Progenitor cell of endocrine pancreas (in vitro differentiated cells): ENCODE measurements around the gene ADAMTS16. TPM values are rescaled to one million over a fixed set of nuclear protein-coding genes. Genes with fewer than 3 reads are reported as not detected.

ENCODE experiments used
- DNase-seq: peaks from one replicate; pipeline ENCODE4 v3.0.0; 2021; ENCODE audit warnings: low spot score; ENCODE audit not compliant: unreplicated experiment
- H3K27ac Mint-ChIP-seq: 2 replicates; pipeline ENCODE4 v1.8.0; 2021; ENCODE audit warnings: mild to moderate bottlenecking, moderate library complexity, mixed read lengths
- H3K27me3 Mint-ChIP-seq: 2 replicates; pipeline ENCODE4 v1.8.0; 2021; ENCODE audit warnings: mixed read lengths
- H3K36me3 Mint-ChIP-seq: 2 replicates; pipeline ENCODE4 v1.8.0; 2022; ENCODE audit warnings: mixed read lengths; ENCODE audit not compliant: insufficient read depth
- H3K4me1 Mint-ChIP-seq: 2 replicates; pipeline ENCODE4 v1.8.0; 2021; ENCODE audit warnings: low read depth, mixed read lengths
- H3K4me3 Mint-ChIP-seq: 2 replicates; pipeline ENCODE4 v1.8.0; 2021; ENCODE audit warnings: low read depth, mild to moderate bottlenecking, moderate library complexity, mixed read lengths
- H3K9me3 Mint-ChIP-seq: 2 replicates; pipeline ENCODE4 v1.8.0; 2021; ENCODE audit warnings: low read depth, mixed read lengths
- CTCF ChIP-seq: fragments of 200-600 bp; sonication (generic); IDR thresholded peaks from one replicate; pipeline ENCODE4 v1.5.0; 2021; ENCODE audit warnings: antibody characterized with exemption, mild to moderate bottlenecking; ENCODE audit not compliant: unreplicated experiment
- total RNA-seq: library from RNA; stranded (reverse); gene quantifications from 2 replicates; pipeline ENCODE4 v1.2.1, GENCODE V29; 2021

Gene ADAMTS16
- total RNA-seq, 1 donor from 2014 or later = 40.7 TPM

GRCh38 chr5:5239191-5239590, 99.1 kb downstream of the ADAMTS16 start:
- no peak overlapping the region for H3K27ac Mint-ChIP-seq
- H3K4me1 Mint-ChIP-seq = peaks cover 8% of the 10 kb centered on the region
- TF ChIP-seq CTCF = no peak
- peaks cover 39% of the 10 kb centered on the region for H3K36me3 Mint-ChIP-seq
- H3K9me3 Mint-ChIP-seq = no peaks in the 10 kb centered on the region
- no peak overlapping the region for H3K4me3 Mint-ChIP-seq
- no peaks in the 10 kb centered on the region for H3K27me3 Mint-ChIP-seq
- no peak for DNase-seq

- H3K36me3 Mint-ChIP-seq = peaks cover 38% of the 10 kb centered on the region
- H3K27me3 Mint-ChIP-seq = no peaks in the 10 kb centered on the region
- no peaks in the 10 kb centered on the region for H3K9me3 Mint-ChIP-seq
- no peak for TF ChIP-seq CTCF
- H3K4me3 Mint-ChIP-seq = no peak overlapping the region
- peaks cover 5% of the 10 kb centered on the region for H3K4me1 Mint-ChIP-seq
- H3K27ac Mint-ChIP-seq = no peak overlapping the region
- no peak for DNase-seq
Measured at GRCh38 chr5:5240234-5240633, 100.1 kb downstream of the ADAMTS16 start.

GRCh38 chr5:5242056-5242455, 101.9 kb downstream of the ADAMTS16 start:
- DNase-seq = no peak
- Mint-ChIP-seq H3K4me3 (no peak overlapping the region), H3K27ac (no peak overlapping the region), H3K36me3 (peaks cover 45% of the 10 kb centered on the region), H3K4me1 (no peaks in the 10 kb centered on the region), H3K27me3 (no peaks in the 10 kb centered on the region), H3K9me3 (no peaks in the 10 kb centered on the region)
- TF ChIP-seq CTCF = no peak

- Mint-ChIP-seq H3K4me1 (no peaks in the 10 kb centered on the region), H3K4me3 (no peak overlapping the region), H3K36me3 (peaks cover 42% of the 10 kb centered on the region), H3K9me3 (no peaks in the 10 kb centered on the region), H3K27ac (no peak overlapping the region), H3K27me3 (no peaks in the 10 kb centered on the region)
- DNase-seq = no peak
- TF ChIP-seq CTCF = no peak
Measured at GRCh38 chr5:5246736-5247135, 106.6 kb downstream of the ADAMTS16 start.

GRCh38 chr5:5250758-5251157, 110.6 kb downstream of the ADAMTS16 start:
- Mint-ChIP-seq H3K9me3 (peaks cover 16% of the 10 kb centered on the region), H3K27me3 (no peaks in the 10 kb centered on the region), H3K36me3 (peaks cover 53% of the 10 kb centered on the region), H3K4me1 (no peaks in the 10 kb centered on the region), H3K4me3 (no peak overlapping the region), H3K27ac (no peak overlapping the region)
- DNase-seq = no peak
- TF ChIP-seq CTCF = no peak
